Endodermal cell (in vitro differentiated cells): ENCODE results near the gene SDE2. TPM values are rescaled to one million over a fixed set of nuclear protein-coding genes. Genes with fewer than 3 reads are reported as not detected.

Experiments
- DNase-seq: peaks from one replicate; pipeline ENCODE4 v3.0.0-alpha.2; 2017
- H3K27ac ChIP-seq: 2 replicates; pipeline ENCODE4 v1.5.1; 2013; ENCODE audit warnings: mild to moderate bottlenecking, low read depth, low read length, moderate library complexity
- H3K27me3 ChIP-seq: 2 replicates; pipeline ENCODE4 v1.6.1; 2013; ENCODE audit warnings: mild to moderate bottlenecking, low read length, moderate library complexity; ENCODE audit not compliant: insufficient read depth, control insufficient read depth, poor library complexity, severe bottlenecking
- H3K36me3 ChIP-seq: 2 replicates; pipeline ENCODE4 v1.7.0; 2013; ENCODE audit warnings: mild to moderate bottlenecking, low read length, moderate library complexity; ENCODE audit not compliant: control insufficient read depth, insufficient read depth
- H3K4me1 ChIP-seq: one replicate; pipeline ENCODE4 v1.7.0; 2013; ENCODE audit warnings: low read length; ENCODE audit not compliant: control insufficient read depth, insufficient read depth
- H3K4me3 ChIP-seq: 2 replicates; pipeline ENCODE4 v1.5.1; 2013; ENCODE audit warnings: mild to moderate bottlenecking, low read length, moderate library complexity
- H3K9ac ChIP-seq: 2 replicates; pipeline ENCODE4 v1.6.1; 2013; ENCODE audit warnings: mild to moderate bottlenecking, low read length, moderate library complexity; ENCODE audit not compliant: poor library complexity, severe bottlenecking; ENCODE audit errors: extremely low read depth
- H3K9me3 ChIP-seq: 2 replicates; pipeline ENCODE4 v1.6.1; 2013; ENCODE audit warnings: mild to moderate bottlenecking, low read length, moderate library complexity; ENCODE audit not compliant: control insufficient read depth
- H3K27ac Mint-ChIP-seq: 2 replicates; pipeline ENCODE4 v1.8.0; 2020; ENCODE audit warnings: mixed read lengths
- H3K27me3 Mint-ChIP-seq: 2 replicates; pipeline ENCODE4 v1.8.0; 2021; ENCODE audit warnings: mild to moderate bottlenecking, mixed read lengths; ENCODE audit not compliant: insufficient read depth
- H3K36me3 Mint-ChIP-seq: 2 replicates; pipeline ENCODE4 v1.8.0; 2020; ENCODE audit warnings: low read depth, mixed read lengths
- H3K4me1 Mint-ChIP-seq: 2 replicates; pipeline ENCODE4 v1.8.0; 2020; ENCODE audit warnings: mixed read lengths
- H3K4me3 Mint-ChIP-seq: 2 replicates; pipeline ENCODE4 v1.8.0; 2020; ENCODE audit warnings: mild to moderate bottlenecking, moderate library complexity, mixed read lengths
- H3K9me3 Mint-ChIP-seq: 2 replicates; pipeline ENCODE4 v1.8.0; 2020; ENCODE audit warnings: mild to moderate bottlenecking, mixed read lengths
- WGBS, 2 experiments: methylation state at CpG; one replicate each; pipeline versions ENCODE4 v1.1.5 to v1.1.7; 2013; ENCODE audit warnings: missing lambda C conversion rate in 2 of 2, mixed read lengths in 1 of 2; ENCODE audit not compliant: insufficient coverage in 1 of 2, insufficient read length in 1 of 2; 5-methylcytosine and 5-hydroxymethylcytosine counted together
- long read RNA-seq, 4 experiments: library from polyadenylated mRNA in 2 of 4; library from RNA in 1 of 4; library from capped mRNA in 1 of 4; stranded (forward) in 3 of 4; unstranded in 1 of 4; transcript quantifications; one replicate each; pipeline ENCODE4 v2.0.0, GENCODE V29; 2020 to 2021; ENCODE audit warnings: inconsistent platforms in 1 of 4
- polyA plus RNA-seq, 2 experiments: library from polyadenylated mRNA; stranded (reverse); fragments of 50-300 nt; gene quantifications; one replicate each; pipeline ENCODE4 v1.2.3, GENCODE V29; 2013
- total RNA-seq, 2 donors: library from RNA; stranded (reverse); fragmentation: NEBNext Ultra II Directional in 1 of 2; extraction: Animal tissue kit (Norgen Biotek cat#: 25700) in 1 of 2; gene quantifications; 2 replicates in 1 of 2; 3 replicates in 1 of 2; pipeline ENCODE4 v1.2.1, GENCODE V29; 2021
- TF ChIP-seq, protein P1 (sequence below): fragments of 200-600 bp; sonication (generic); conservative IDR thresholded peaks from 2 replicates; pipeline ENCODE4 v1.5.0; 2021; ENCODE audit warnings: antibody characterized with exemption, mild to moderate bottlenecking

SDE2 gene
- total RNA-seq, result 10 to 100 TPM; 19.0 to 21.6 TPM
- 13.3 TPM for polyA plus RNA-seq (2013, experiment 1 of 2)
- 12.3 TPM for polyA plus RNA-seq (2013, experiment 2 of 2)
- long read RNA-seq, experiment 1, partial matches to known transcripts, result 1 of 2 reads
- long read RNA-seq, experiment 1, other reads (novel, unspliced or antisense), result 1 of 2 reads
- long read RNA-seq, experiment 2, transcript SDE2-201 (7 exons, 3,975 nt), result major isoform, 40 of 47 reads
- long read RNA-seq, experiment 2, partial matches to known transcripts, result 3 of 47 reads
- long read RNA-seq, experiment 2, other reads (novel, unspliced or antisense), result 4 of 47 reads
- long read RNA-seq, experiment 3, transcript SDE2-201 (7 exons, 3,975 nt), result major isoform, 57 of 65 reads
- long read RNA-seq, experiment 3, partial matches to known transcripts, result 4 of 65 reads
- long read RNA-seq, experiment 3, other reads (novel, unspliced or antisense), result 4 of 65 reads
- long read RNA-seq, experiment 4, partial matches to known transcripts, result 1 of 4 reads
- long read RNA-seq, experiment 4, other reads (novel, unspliced or antisense), result 1 of 4 reads

DNA sequence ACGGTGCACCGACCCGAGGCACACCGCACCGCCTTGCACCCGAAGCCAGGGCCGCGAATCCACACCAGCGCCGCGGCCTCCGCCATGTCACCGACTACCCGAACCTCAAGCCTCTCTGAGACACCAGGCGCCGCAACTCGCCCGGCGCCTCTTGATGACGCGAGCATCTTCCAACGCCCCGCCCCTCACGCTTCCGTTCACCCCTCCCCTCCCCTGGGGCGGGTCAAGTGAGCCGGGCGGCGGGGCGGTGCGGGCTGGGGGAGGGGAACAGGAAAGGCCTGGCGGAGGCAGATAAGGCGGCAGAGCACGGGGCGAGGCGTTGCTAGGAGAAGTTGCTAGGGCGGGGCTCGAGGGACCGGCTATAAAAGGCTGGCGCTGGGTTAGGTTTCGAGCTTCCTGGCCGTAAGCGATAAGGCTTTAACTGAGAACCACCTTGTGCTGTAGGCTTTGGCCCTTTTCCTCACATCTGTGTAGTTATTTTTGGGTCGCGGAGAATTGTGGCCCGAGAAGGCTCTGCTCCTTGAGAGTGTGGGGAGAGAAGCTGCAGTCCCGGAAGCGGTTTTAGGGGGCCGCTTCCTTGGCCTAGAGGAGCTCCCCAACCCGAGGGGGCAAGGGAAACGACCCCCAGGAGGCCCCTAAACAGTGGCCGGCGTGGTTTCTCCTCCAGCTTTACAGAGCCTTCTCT is at the start of gene SDE2:
SDE2 (minus strand) TSS at position 117 of the 685 bp plus-strand sequence; CDS start at position 86, 31 bp downstream.
- peaks cover 13% of the 10 kb centered on the region for H3K36me3 Mint-ChIP-seq
- H3K4me1 Mint-ChIP-seq, result peaks cover 43% of the 10 kb centered on the region
- H3K27ac Mint-ChIP-seq, result peak within 1 kb of the TSS; percentile 100
- peak within 1 kb of the TSS; percentile 89 for H3K27ac ChIP-seq
- peak within 1 kb of the TSS; percentile 97 for H3K9ac ChIP-seq
- no peaks in the 10 kb centered on the region for H3K27me3 ChIP-seq
- H3K36me3 ChIP-seq, result peaks cover 25% of the 10 kb centered on the region
- no peaks in the 10 kb centered on the region for H3K9me3 Mint-ChIP-seq
- H3K4me3 Mint-ChIP-seq, result peak within 1 kb of the TSS; percentile 95
- H3K27me3 Mint-ChIP-seq, result no peaks in the 10 kb centered on the region
- peak; percentile 100 for DNase-seq
- WGBS, 2 experiments, result 4 to 6% methylated on average over 20 to 53 of the region's 53 CpGs
- peaks cover 23% of the 10 kb centered on the region for H3K4me1 ChIP-seq
- peak within 1 kb of the TSS; percentile 91 for H3K4me3 ChIP-seq
- H3K9me3 ChIP-seq, result no peaks in the 10 kb centered on the region
- TF ChIP-seq, protein P1, sequence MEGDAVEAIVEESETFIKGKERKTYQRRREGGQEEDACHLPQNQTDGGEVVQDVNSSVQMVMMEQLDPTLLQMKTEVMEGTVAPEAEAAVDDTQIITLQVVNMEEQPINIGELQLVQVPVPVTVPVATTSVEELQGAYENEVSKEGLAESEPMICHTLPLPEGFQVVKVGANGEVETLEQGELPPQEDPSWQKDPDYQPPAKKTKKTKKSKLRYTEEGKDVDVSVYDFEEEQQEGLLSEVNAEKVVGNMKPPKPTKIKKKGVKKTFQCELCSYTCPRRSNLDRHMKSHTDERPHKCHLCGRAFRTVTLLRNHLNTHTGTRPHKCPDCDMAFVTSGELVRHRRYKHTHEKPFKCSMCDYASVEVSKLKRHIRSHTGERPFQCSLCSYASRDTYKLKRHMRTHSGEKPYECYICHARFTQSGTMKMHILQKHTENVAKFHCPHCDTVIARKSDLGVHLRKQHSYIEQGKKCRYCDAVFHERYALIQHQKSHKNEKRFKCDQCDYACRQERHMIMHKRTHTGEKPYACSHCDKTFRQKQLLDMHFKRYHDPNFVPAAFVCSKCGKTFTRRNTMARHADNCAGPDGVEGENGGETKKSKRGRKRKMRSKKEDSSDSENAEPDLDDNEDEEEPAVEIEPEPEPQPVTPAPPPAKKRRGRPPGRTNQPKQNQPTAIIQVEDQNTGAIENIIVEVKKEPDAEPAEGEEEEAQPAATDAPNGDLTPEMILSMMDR, result no peak

DNA sequence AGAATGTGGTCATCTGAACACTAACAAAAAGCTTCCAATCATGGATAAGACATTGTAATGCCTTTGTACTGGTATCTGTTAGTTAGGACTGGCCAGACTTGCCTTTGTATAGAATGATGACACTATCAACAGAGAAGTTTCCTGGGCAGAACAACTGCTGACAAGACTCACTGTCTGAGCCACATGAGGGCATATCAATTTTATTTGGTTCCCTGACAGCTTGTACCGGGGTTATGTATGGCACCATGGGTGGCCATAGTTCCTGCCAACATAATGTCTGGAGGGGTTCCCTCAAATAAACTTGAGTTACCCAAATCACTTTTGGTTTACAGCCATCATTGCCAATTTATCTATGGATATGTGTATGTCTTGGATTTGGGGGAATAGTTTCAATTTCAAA is 49.7 kb upstream of the SDE2 start:
- Histone ChIP-seq H3K27ac (no peak overlapping the region), H3K27me3 (no peaks in the 10 kb centered on the region), H3K36me3 (no peaks in the 10 kb centered on the region), H3K4me1 (no peaks in the 10 kb centered on the region), H3K4me3 (no peak overlapping the region), H3K9me3 (peaks cover 6% of the 10 kb centered on the region), H3K9ac (no peak overlapping the region)
- no peak for DNase-seq
- no peak overlapping the region for H3K27ac Mint-ChIP-seq
- TF ChIP-seq, protein P1, result no peak
- peaks cover 12% of the 10 kb centered on the region for H3K36me3 Mint-ChIP-seq
- H3K9me3 Mint-ChIP-seq, result peaks cover 2% of the 10 kb centered on the region
- peaks cover 2% of the 10 kb centered on the region for H3K4me1 Mint-ChIP-seq
- H3K4me3 Mint-ChIP-seq, result no peak overlapping the region
- 75 to 90% methylated on average over 1 of the region's 1 CpG for WGBS, 2 experiments
- peaks cover 6% of the 10 kb centered on the region for H3K27me3 Mint-ChIP-seq

DNA sequence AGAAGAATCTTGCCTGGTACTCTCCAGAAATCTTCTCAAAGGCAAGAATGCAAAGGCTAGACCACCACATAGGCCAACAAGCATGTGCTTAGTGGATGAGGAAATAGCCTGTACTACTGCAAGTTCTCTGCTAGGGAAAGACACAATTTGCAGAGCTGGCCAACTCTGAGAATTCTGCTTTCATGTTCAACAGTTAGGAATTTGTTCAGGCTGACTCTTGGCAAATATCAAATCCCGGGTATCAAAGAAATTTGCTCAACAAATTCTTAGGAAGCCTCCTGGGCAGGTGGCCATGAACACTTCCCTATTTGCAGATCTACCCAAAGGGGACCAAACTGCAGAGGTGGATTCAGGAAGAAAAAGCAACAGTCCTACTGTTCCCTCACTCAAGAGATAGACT is 48.4 kb upstream of the SDE2 start:
- H3K4me1 Mint-ChIP-seq, result no peaks in the 10 kb centered on the region
- no peak overlapping the region for H3K4me3 Mint-ChIP-seq
- Histone ChIP-seq H3K27ac (no peak overlapping the region), H3K9me3 (peaks cover 6% of the 10 kb centered on the region), H3K36me3 (no peaks in the 10 kb centered on the region), H3K27me3 (no peaks in the 10 kb centered on the region), H3K4me3 (no peak overlapping the region), H3K9ac (no peak overlapping the region), H3K4me1 (no peaks in the 10 kb centered on the region)
- peaks cover 2% of the 10 kb centered on the region for H3K9me3 Mint-ChIP-seq
- H3K27ac Mint-ChIP-seq, result no peak overlapping the region
- no peak for DNase-seq
- peaks cover 10% of the 10 kb centered on the region for H3K36me3 Mint-ChIP-seq
- peaks cover 6% of the 10 kb centered on the region for H3K27me3 Mint-ChIP-seq
- 86 to 92% methylated on average over 1 of the region's 1 CpG for WGBS, 2 experiments
- TF ChIP-seq, protein P1, result no peak
